Activated T-cell treated with anti-CD3 and anti-CD28 coated beads, Interleukin-2, amount 50 U/mL, for 1 hour (primary cell): ENCODE data around the gene PIP5K1A.
"Not testable (repeated sequence)": the region's sequence is repeated elsewhere in the genome, so short reads cannot be mapped to it uniquely, and the experiment has no call there.

Experiments
- DNase-seq: peaks from one replicate; pipeline ENCODE4 v3.0.0-alpha.2; 2020

The PIP5K1A gene

GRCh38 chr1:151193856-151194255 lies 4.5 kb upstream of the PIP5K1A start:
- DNase-seq = no peak

GRCh38 chr1:151194894-151195594 lies 3.3 kb upstream of the PIP5K1A start:
- not testable (repeated sequence) for DNase-seq

GRCh38 chr1:151196292-151196800 lies 2.0 kb upstream of the PIP5K1A start:
- peak; percentile 33 for DNase-seq

GRCh38 chr1:151197863-151198253 lies 494 bp upstream of the PIP5K1A start:
- no peak for DNase-seq

GRCh38 chr1:151199873-151200581 lies 1.7 kb downstream of the PIP5K1A start:
- no peak for DNase-seq

GRCh38 chr1:151205381-151205965 lies 7.1 kb downstream of the PIP5K1A start:
- not testable (repeated sequence) for DNase-seq

GRCh38 chr1:151210830-151211229 lies 12.5 kb downstream of the PIP5K1A start:
- DNase-seq = no peak

- DNase-seq = no peak
Observed at GRCh38 chr1:151211972-151212705, 13.8 kb downstream of the PIP5K1A start.

GRCh38 chr1:151213560-151213959 lies 15.2 kb downstream of the PIP5K1A start:
- DNase-seq = no peak

GRCh38 chr1:151221616-151222015 lies 23.3 kb downstream of the PIP5K1A start:
- no peak for DNase-seq

- no peak for DNase-seq
Observed at GRCh38 chr1:151222130-151222529, 23.8 kb downstream of the PIP5K1A start.

- no peak for DNase-seq
Observed at GRCh38 chr1:151235235-151235634, 36.9 kb downstream of the PIP5K1A start.

GRCh38 chr1:151237678-151238466 lies 39.5 kb downstream of the PIP5K1A start:
- DNase-seq = no peak

- DNase-seq = no peak
Observed at GRCh38 chr1:151238467-151238739, 40.1 kb downstream of the PIP5K1A start.

GRCh38 chr1:151242442-151242841 lies 44.1 kb downstream of the PIP5K1A start:
- no peak for DNase-seq

GRCh38 chr1:151243683-151244216 lies 45.4 kb downstream of the PIP5K1A start:
- DNase-seq = no peak

- DNase-seq = no peak
Observed at GRCh38 chr1:151246786-151247185, 48.4 kb downstream of the PIP5K1A start.

GRCh38 chr1:151251656-151252470 lies 53.5 kb downstream of the PIP5K1A start:
- DNase-seq = peak; percentile 44

- DNase-seq = peak; percentile 89
Observed at GRCh38 chr1:151254217-151255213, 56.2 kb downstream of the PIP5K1A start, which contains the start of gene PSMD4. TSS of gene PSMD4 (plus strand) at chr1:151254734. CDS start at chr1:151254783, 49 bp downstream.

GRCh38 chr1:151255381-151255780 lies 57.0 kb downstream of the PIP5K1A start:
- DNase-seq = no peak
